IMR-90 (cell line): ENCODE data around the gene TNFRSF13B. TPM values are rescaled to one million over a fixed set of nuclear protein-coding genes. Genes with fewer than 3 reads are reported as not detected.

ENCODE experiments used
- ATAC-seq: fragments of 200-7000 bp; cut with Tn5 transposase; 2 replicates; pipeline ENCODE4 v1.9.1; 2020; ENCODE audit warnings: low read depth, mild to moderate bottlenecking, moderate library complexity
- BruUV-seq: library from RNA; stranded (reverse); fragments of 400-500 nt; replicated peaks from 2 replicates; lab custom pipeline; 2021; lab: Mats Ljungman, UMichigan
- CTCF ChIA-PET: fragments of 300-600 bp; formaldehyde crosslinking; extraction: SDS; loops from one replicate; lab custom pipeline; 2021; ENCODE audit warnings: antibody characterized with exemption; lab: Yijun Ruan, JAX
- POLR2A ChIA-PET: fragments of 300-600 bp; sonication (Branson Sonifier 250); formaldehyde crosslinking; loops from one replicate; lab custom pipeline; 2022; ENCODE audit warnings: antibody characterized with exemption; ENCODE audit not compliant: unreplicated experiment; lab: Charles Lee
- DNase-seq: peaks from one replicate; pipeline ENCODE4 v3.0.0; 2013
- H2AFZ ChIP-seq: replicated peaks from 2 replicates; pipeline ENCODE3; 2013; ENCODE audit warnings: low read length, mild to moderate bottlenecking; ENCODE audit not compliant: poor library complexity
- H2AK5ac ChIP-seq: 2 replicates; pipeline ENCODE4 v1.6.1; 2013; ENCODE audit warnings: low read depth, low read length, inconsistent platforms
- H2AK9ac ChIP-seq: replicated peaks from 2 replicates; pipeline ENCODE3; 2013; ENCODE audit warnings: mild to moderate bottlenecking, low read depth, low read length, moderate library complexity; ENCODE audit not compliant: poor library complexity
- H2BK120ac ChIP-seq: 2 replicates; pipeline ENCODE4 v1.6.1; 2013; ENCODE audit warnings: low read depth, low read length, inconsistent platforms
- H2BK15ac ChIP-seq: 3 replicates; pipeline ENCODE4 v1.6.1; 2013; ENCODE audit warnings: low read depth, low read length, inconsistent platforms
- H2BK20ac ChIP-seq: 2 replicates; pipeline ENCODE4 v1.6.1; 2013; ENCODE audit warnings: low read depth, mild to moderate bottlenecking, inconsistent platforms, low read length, moderate library complexity
- H2BK5ac ChIP-seq: 2 replicates; pipeline ENCODE4 v1.6.1; 2013; ENCODE audit warnings: mild to moderate bottlenecking, low read depth, low read length, inconsistent platforms; ENCODE audit not compliant: poor library complexity, severe bottlenecking
- H3K14ac ChIP-seq: replicated peaks from 2 replicates; pipeline ENCODE4 v1.6.1; 2013; ENCODE audit warnings: low read depth, low read length, inconsistent platforms
- H3K18ac ChIP-seq: 2 replicates; pipeline ENCODE4 v1.6.1; 2013; ENCODE audit warnings: low read depth, low read length, control low read depth
- H3K23ac ChIP-seq: 2 replicates; pipeline ENCODE4 v1.6.1; 2013; ENCODE audit warnings: low read depth, low read length, inconsistent platforms
- H3K27ac ChIP-seq: 2 replicates; pipeline ENCODE4 v1.5.1; 2013; ENCODE audit warnings: mild to moderate bottlenecking, control low read depth, low read length; ENCODE audit not compliant: insufficient read depth
- H3K27me3 ChIP-seq: 2 replicates; pipeline ENCODE4 v1.6.1; 2013; ENCODE audit warnings: low read length; ENCODE audit not compliant: control insufficient read depth, insufficient read depth
- H3K36me3 ChIP-seq: 2 replicates; pipeline ENCODE4 v1.6.1; 2013; ENCODE audit warnings: low read length, mixed read lengths; ENCODE audit not compliant: control insufficient read depth, insufficient read depth
- H3K4ac ChIP-seq: 2 replicates; pipeline ENCODE4 v1.6.1; 2013; ENCODE audit warnings: low read depth, low read length, inconsistent platforms
- H3K4me1 ChIP-seq: 2 replicates; pipeline ENCODE4 v1.6.1; 2013; ENCODE audit warnings: low read length, mixed read lengths; ENCODE audit not compliant: control insufficient read depth, insufficient read depth
- H3K4me2 ChIP-seq: 2 replicates; pipeline ENCODE4 v1.6.1; 2013; ENCODE audit warnings: low read depth, mild to moderate bottlenecking, control low read depth, low read length, moderate library complexity
- H3K4me3 ChIP-seq: 2 replicates; pipeline ENCODE4 v1.5.1; 2013; ENCODE audit warnings: low read depth, mild to moderate bottlenecking, control low read depth, low read length, moderate library complexity; ENCODE audit not compliant: insufficient read depth
- H3K56ac ChIP-seq: 2 replicates; pipeline ENCODE4 v1.6.1; 2013; ENCODE audit warnings: low read length, inconsistent platforms; ENCODE audit not compliant: insufficient read depth; ENCODE audit errors: extremely low read depth
- H3K79me1 ChIP-seq, 2 experiments: 2 replicates each; pipeline ENCODE4 v1.6.1; 2013; ENCODE audit warnings: low read length in 2 of 2, inconsistent platforms in 1 of 2, low read depth in 1 of 2
- H3K9ac ChIP-seq: 2 replicates; pipeline ENCODE4 v1.6.1; 2013; ENCODE audit warnings: low read depth, low read length, control low read depth
- H3K9me1 ChIP-seq: 2 replicates; pipeline ENCODE4 v1.6.1; 2013; ENCODE audit warnings: low read length, inconsistent platforms; ENCODE audit not compliant: insufficient read depth
- H3K9me3 ChIP-seq: 2 replicates; pipeline ENCODE4 v1.6.1; 2013; ENCODE audit warnings: low read length; ENCODE audit not compliant: control insufficient read depth, insufficient read depth
- H4K20me1 ChIP-seq: 2 replicates; pipeline ENCODE4 v1.6.1; 2013; ENCODE audit warnings: low read length, inconsistent platforms; ENCODE audit not compliant: insufficient read depth
- H4K5ac ChIP-seq: 2 replicates; pipeline ENCODE4 v1.6.1; 2013; ENCODE audit warnings: mild to moderate bottlenecking, low read depth, low read length, control low read depth
- H4K8ac ChIP-seq, 2 experiments: 2 replicates each; pipeline ENCODE4 v1.6.1; 2013; ENCODE audit warnings: low read depth in 2 of 2, low read length in 2 of 2, control low read depth in 1 of 2, inconsistent platforms in 1 of 2
- H4K91ac ChIP-seq: 2 replicates; pipeline ENCODE4 v1.6.1; 2013; ENCODE audit warnings: low read depth, low read length, inconsistent platforms; ENCODE audit not compliant: insufficient read depth
- BHLHE40 ChIP-seq: fragments of 150-350 bp; IDR thresholded peaks from 2 replicates; pipeline ENCODE4 v1.6.1; 2016; ENCODE audit warnings: mild to moderate bottlenecking, low read depth, low read length
- CEBPB ChIP-seq: IDR thresholded peaks from 2 replicates; pipeline ENCODE4 v1.6.1; 2012; ENCODE audit warnings: low read depth, low read length, improper control_type of control experiment
- CHD1 ChIP-seq: IDR thresholded peaks from 2 replicates; pipeline ENCODE4 v1.6.1; 2012; ENCODE audit warnings: low read depth, low read length, improper control_type of control experiment
- FOS ChIP-seq: fragments of 150-350 bp; IDR thresholded peaks from 2 replicates; pipeline ENCODE4 v1.6.1; 2016; ENCODE audit warnings: low read depth, low read length
- MAFK ChIP-seq: IDR thresholded peaks from 2 replicates; pipeline ENCODE4 v1.6.1; 2012; ENCODE audit warnings: low read depth, low read length, improper control_type of control experiment
- MAZ ChIP-seq: IDR thresholded peaks from 2 replicates; pipeline ENCODE4 v1.6.1; 2012; ENCODE audit warnings: low read depth, mild to moderate bottlenecking, low read length, improper control_type of control experiment, moderate library complexity, borderline replicate concordance
- MXI1 ChIP-seq: IDR thresholded peaks from 2 replicates; pipeline ENCODE4 v1.6.1; 2012; ENCODE audit warnings: low read depth, mild to moderate bottlenecking, low read length, moderate library complexity, borderline replicate concordance
- NFE2L2 ChIP-seq: fragments of 150-350 bp; IDR thresholded peaks from 2 replicates; pipeline ENCODE4 v1.6.1; 2016; ENCODE audit warnings: low read depth, mild to moderate bottlenecking, low read length
- POLR2A ChIP-seq: IDR thresholded peaks from 2 replicates; pipeline ENCODE4 v1.6.1; 2012; ENCODE audit warnings: mild to moderate bottlenecking, low read depth, low read length
- RAD21 ChIP-seq: IDR thresholded peaks from 2 replicates; pipeline ENCODE4 v1.6.1; 2012; ENCODE audit warnings: low read length, improper control_type of control experiment
- RCOR1 ChIP-seq: IDR thresholded peaks from 2 replicates; pipeline ENCODE4 v1.6.1; 2012; ENCODE audit warnings: mild to moderate bottlenecking, low read length, improper control_type of control experiment; ENCODE audit not compliant: insufficient replicate concordance
- RFX5 ChIP-seq: IDR thresholded peaks from 2 replicates; pipeline ENCODE4 v1.8.0; 2012; ENCODE audit warnings: low read depth, mild to moderate bottlenecking, low read length, moderate library complexity
- SMC3 ChIP-seq: fragments of 150-350 bp; IDR thresholded peaks from 2 replicates; pipeline ENCODE4 v1.6.1; 2016; ENCODE audit warnings: low read depth, mild to moderate bottlenecking, antibody characterized with exemption, low read length, moderate library complexity
- WGBS, 2 experiments: methylation state at CpG; one replicate each; pipeline versions ENCODE4 v1.1.5 to v1.1.7; 2013; ENCODE audit warnings: missing lambda C conversion rate in 2 of 2; ENCODE audit not compliant: insufficient read length in 1 of 2; ENCODE audit errors: extremely low coverage in 2 of 2; 5-methylcytosine and 5-hydroxymethylcytosine counted together
- dilution Hi-C: fragments of 300-500 bp; cut with HindIII; formaldehyde crosslinking; loops from one replicate; pipeline ENCODE4 v1.14.3; 2018; ENCODE audit warnings: low sequenced_read_pairs; ENCODE audit not compliant: unreplicated experiment
- in situ Hi-C: fragments of 300-500 bp; cut with MboI; formaldehyde crosslinking; loops from 3 replicates; pipeline ENCODE4 v1.14.3; 2019; ENCODE audit warnings: low sequenced_read_pairs, inconsistent platforms, mixed read lengths
- intact Hi-C: fragments of 100-400 bp; cut with micrococcal nuclease; formaldehyde crosslinking; loops from 2 replicates; pipeline ENCODE4 v1.10.0; 2022
- polyA plus RNA-seq, 3 experiments: library from polyadenylated mRNA; depleted of rRNA; stranded (reverse); fragments of >200 nt; gene quantifications; 2 replicates each; pipeline ENCODE4 v1.2.3, GENCODE V29; 2012; ENCODE audit warnings: low replicate concordance in 1 of 3
- total RNA-seq: library from RNA; depleted of rRNA; stranded (reverse); fragments of >200 nt; gene quantifications from 2 replicates; pipeline ENCODE4 v1.2.3, GENCODE V29; 2012
- TF ChIP-seq, protein P1 (sequence below): fragments of 150-350 bp; IDR thresholded peaks from 2 replicates; pipeline ENCODE4 v1.6.1; 2016; ENCODE audit warnings: low read depth, mild to moderate bottlenecking, low read length, moderate library complexity, borderline replicate concordance
- TF ChIP-seq, protein P2 (sequence below): conservative IDR thresholded peaks from 2 replicates; pipeline ENCODE4 v1.5.1; 2012; ENCODE audit warnings: mild to moderate bottlenecking, low read depth, low read length, improper control_type of control experiment
- TF ChIP-seq, protein P3 (sequence below): fragments of 150-350 bp; IDR thresholded peaks from 2 replicates; pipeline ENCODE4 v1.6.1; 2017; ENCODE audit warnings: mild to moderate bottlenecking, antibody characterized with exemption, low read length, low read depth

Gene TNFRSF13B
- total and polyA plus RNA-seq, 2 of the 4 experiments (the other 2 are of a cell fraction), result not detected

DNA sequence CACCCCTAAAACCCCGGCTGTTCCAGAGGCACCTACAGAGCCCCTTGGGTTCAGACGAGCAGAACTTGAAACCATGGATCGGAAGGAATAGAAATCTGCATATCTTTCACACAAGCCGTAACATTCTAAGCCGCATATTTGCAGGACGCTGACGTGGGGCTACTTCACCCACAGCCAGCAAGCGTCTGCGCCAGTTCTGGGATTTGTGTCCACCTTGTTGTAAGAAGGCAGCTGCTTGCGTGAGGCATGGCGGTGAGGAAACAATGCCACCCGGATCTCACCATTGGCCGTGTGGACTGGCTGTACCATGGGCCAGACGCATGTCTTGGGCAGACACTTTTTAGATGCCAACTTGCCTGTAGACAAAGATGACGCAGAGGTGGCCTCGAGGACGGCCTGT lies 34.5 kb downstream of the TNFRSF13B start:
- H3K4me3 ChIP-seq, result no peak overlapping the region
- POLR2A ChIA-PET, result no interaction called here
- no TSS peak for BruUV-seq

More for the DNA sequence above, 34.5 kb downstream of the TNFRSF13B start:
- H3K14ac ChIP-seq, result no peak overlapping the region
- H3K9ac ChIP-seq, result no peak overlapping the region
- dilution Hi-C loops, result no loop called here
- H3K9me1 ChIP-seq, result no peaks in the 10 kb centered on the region
- H3K4ac ChIP-seq, result no peak overlapping the region
- peaks cover 51% of the 10 kb centered on the region for H3K27me3 ChIP-seq
- no peak overlapping the region for H2AFZ ChIP-seq
- H4K5ac ChIP-seq, result no peak overlapping the region
- no peaks in the 10 kb centered on the region for H4K20me1 ChIP-seq
- H3K79me1 ChIP-seq, result no peaks in the 10 kb centered on the region
- in situ Hi-C loops, result no loop called here
- no peak overlapping the region for H2BK20ac ChIP-seq
- no peak overlapping the region for H3K23ac ChIP-seq
- no peak overlapping the region for H4K8ac ChIP-seq
- no peaks in the 10 kb centered on the region for H3K9me3 ChIP-seq
- H2AK5ac ChIP-seq, result no peak overlapping the region
- no peak overlapping the region for H4K91ac ChIP-seq
- intact Hi-C loops, result no loop called here
- TF ChIP-seq, protein P1, sequence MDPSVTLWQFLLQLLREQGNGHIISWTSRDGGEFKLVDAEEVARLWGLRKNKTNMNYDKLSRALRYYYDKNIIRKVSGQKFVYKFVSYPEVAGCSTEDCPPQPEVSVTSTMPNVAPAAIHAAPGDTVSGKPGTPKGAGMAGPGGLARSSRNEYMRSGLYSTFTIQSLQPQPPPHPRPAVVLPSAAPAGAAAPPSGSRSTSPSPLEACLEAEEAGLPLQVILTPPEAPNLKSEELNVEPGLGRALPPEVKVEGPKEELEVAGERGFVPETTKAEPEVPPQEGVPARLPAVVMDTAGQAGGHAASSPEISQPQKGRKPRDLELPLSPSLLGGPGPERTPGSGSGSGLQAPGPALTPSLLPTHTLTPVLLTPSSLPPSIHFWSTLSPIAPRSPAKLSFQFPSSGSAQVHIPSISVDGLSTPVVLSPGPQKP, result no peak
- TF ChIP-seq MAFK (no peak), MXI1 (no peak), RAD21 (no peak), RCOR1 (no peak), MAZ (no peak), BHLHE40 (no peak), CHD1 (no peak), RFX5 (no peak), POLR2A (no peak), CEBPB (no peak), SMC3 (no peak), NFE2L2 (no peak), FOS (no peak)
- TF ChIP-seq, protein P2, sequence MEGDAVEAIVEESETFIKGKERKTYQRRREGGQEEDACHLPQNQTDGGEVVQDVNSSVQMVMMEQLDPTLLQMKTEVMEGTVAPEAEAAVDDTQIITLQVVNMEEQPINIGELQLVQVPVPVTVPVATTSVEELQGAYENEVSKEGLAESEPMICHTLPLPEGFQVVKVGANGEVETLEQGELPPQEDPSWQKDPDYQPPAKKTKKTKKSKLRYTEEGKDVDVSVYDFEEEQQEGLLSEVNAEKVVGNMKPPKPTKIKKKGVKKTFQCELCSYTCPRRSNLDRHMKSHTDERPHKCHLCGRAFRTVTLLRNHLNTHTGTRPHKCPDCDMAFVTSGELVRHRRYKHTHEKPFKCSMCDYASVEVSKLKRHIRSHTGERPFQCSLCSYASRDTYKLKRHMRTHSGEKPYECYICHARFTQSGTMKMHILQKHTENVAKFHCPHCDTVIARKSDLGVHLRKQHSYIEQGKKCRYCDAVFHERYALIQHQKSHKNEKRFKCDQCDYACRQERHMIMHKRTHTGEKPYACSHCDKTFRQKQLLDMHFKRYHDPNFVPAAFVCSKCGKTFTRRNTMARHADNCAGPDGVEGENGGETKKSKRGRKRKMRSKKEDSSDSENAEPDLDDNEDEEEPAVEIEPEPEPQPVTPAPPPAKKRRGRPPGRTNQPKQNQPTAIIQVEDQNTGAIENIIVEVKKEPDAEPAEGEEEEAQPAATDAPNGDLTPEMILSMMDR, result no peak
- TF ChIP-seq, protein P3, sequence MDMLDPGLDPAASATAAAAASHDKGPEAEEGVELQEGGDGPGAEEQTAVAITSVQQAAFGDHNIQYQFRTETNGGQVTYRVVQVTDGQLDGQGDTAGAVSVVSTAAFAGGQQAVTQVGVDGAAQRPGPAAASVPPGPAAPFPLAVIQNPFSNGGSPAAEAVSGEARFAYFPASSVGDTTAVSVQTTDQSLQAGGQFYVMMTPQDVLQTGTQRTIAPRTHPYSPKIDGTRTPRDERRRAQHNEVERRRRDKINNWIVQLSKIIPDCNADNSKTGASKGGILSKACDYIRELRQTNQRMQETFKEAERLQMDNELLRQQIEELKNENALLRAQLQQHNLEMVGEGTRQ, result no peak
- 77% methylated on average over 9 of the region's 17 CpGs; no CpG with 5 or more reads in 1 of the 2 experiments for WGBS, 2 experiments
- H2BK5ac ChIP-seq, result no peak overlapping the region
- H3K36me3 ChIP-seq, result no peaks in the 10 kb centered on the region
- no peak overlapping the region for H3K56ac ChIP-seq
- H3K27ac ChIP-seq, result no peak overlapping the region
- ATAC-seq (no peak), DNase-seq (no peak)
- no peaks in the 10 kb centered on the region for H3K4me1 ChIP-seq
- no peak overlapping the region for H3K4me2 ChIP-seq
- H2BK120ac ChIP-seq, result no peak overlapping the region
- no peak overlapping the region for H3K18ac ChIP-seq
- CTCF ChIA-PET, result no interaction called here
- no peak overlapping the region for H2BK15ac ChIP-seq
- H2AK9ac ChIP-seq, result no peak overlapping the region
